T1000 (cell line): ENCODE results near the gene KCNQ5.

ENCODE experiments used
- DNase-seq: peaks from one replicate; lab custom pipeline; 2025; ENCODE audit warnings: mixed read lengths; lab: John Stamatoyannopoulos, UW

Gene KCNQ5

DNA sequence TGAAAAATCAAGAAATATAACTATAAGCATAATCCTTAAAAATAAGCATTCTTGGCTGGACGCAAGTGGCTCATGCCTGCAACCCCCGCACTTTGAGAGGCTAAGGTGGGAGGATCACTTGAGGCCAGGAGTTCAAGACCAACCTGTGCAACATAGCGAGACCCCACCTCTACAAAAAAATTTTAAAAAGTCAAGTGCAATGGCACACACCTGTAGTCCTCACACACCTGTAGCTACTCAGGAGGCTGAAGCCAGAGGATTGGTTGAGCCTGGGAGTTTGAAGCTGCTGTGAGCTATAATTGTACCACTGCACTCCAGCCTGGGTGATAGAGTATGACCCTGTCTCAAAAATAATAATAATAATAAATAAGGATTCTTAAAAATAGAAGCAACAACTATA, 494.5 kb downstream of the KCNQ5 start:
- DNase-seq: no peak

DNA sequence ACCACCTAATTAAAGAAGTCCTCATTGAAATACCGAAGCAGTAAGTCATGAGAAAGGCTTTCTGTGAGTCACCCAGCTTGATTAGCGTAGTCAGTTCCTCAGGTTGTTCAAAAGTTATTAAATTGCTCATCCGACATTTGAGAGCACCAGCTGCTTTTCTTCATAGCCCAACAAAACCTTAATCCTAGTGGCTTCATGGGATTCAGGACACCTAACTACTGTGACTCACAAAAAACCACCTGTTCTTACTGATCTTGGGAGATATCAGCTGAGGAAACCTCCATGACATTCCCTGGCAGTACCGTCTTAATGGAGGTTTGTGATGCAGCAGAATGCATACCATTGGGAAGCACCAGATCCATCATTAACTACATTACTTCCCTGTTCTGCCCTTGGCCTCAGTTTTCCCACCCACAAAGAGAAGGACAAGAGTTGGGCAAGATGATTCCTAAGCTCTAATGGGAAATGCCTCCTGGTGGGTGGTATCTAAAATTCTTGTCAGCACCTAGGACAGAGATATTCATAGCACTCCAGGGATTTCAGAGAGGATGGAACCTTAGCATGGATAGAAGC, 499.6 kb downstream of the KCNQ5 start:
- peak; percentile 24 for DNase-seq

DNA sequence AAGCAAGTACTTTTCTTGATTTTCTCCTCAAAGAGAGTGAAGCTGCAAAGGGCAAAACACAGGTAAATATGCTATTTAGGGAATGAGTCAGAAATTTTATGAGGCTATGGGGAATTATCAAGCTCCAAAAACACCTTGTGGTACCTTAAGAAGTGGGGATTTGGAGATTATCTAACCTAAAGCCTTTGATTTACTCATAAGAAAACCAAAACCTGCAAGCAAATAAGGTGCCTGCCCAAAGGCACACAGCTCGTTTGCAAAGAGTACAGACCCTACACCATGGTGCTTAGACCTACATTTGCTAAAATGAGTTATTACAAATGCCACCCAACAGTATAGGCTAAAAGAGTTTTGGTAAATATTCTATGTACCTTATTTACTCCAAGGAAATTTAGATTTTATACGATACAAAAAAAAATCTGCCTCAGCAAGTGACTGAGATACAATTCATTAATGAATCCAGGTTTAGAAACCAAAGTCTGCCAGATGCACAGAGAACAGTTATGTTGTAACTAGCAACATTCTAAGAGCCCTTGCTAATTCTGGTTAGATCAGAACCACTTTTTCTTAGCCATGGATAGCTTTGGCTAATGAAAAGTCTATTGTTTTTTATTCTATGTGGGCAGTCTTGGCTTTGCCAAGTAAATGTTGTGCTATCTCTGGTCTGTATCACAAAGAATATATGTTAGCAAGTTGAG, 501.9 kb downstream of the KCNQ5 start:
- no peak for DNase-seq

DNA sequence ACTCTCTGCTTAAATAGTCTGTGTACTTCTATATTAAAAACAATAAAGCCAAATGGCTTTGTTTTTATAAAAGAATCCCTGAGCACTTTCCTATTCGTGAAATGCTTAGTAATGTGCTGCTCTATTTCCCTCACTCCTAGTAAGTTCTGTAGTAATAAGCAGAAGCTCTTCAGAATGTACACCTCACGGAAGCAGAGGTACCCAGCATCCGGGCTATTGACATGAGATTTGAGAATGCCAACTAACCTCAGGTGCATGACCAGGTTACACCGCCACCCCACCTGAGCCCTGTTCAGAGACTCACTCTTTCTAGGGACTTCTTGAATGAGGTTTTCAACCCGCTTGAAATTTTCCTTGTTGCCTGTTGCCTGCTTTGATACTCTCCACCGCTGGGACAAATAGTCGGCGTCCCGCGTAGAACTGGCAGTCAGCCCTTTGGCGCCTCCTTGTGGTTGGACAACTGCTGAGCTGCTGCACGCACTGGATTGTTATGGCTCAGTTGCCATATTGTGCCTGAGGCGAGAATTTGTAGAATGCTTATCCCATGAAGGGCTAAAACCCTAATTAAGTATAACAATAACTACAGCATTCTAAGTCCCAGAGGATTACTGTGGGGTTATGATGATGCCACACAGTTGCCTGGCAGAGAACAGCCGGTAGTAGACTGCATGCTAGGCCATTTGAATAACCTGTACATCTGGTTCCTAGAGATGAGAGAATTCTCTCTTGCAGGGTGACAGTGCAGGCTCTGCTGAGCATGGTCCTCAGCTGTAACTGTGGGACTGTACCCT, 508.0 kb downstream of the KCNQ5 start:
- peak; percentile 83 for DNase-seq

DNA sequence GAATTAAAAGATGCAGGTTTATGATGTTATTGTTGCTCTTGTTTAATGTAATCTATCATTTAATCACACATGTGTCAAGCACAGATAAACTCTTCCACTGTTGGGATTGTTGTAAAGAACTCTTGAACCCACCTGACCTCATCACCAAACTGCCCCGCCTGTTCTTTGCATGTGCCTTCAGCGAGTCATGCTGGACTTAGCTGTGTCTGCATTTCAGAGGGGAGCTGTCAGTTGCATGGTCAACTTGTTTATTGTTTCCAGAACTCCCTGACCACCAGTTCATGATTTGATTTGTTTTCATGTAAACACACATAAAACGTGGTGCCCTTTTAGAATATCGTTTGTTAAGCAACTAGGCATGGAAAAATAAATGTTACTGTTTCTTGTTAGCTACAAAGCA, 509.8 kb downstream of the KCNQ5 start:
- DNase-seq: no peak

DNA sequence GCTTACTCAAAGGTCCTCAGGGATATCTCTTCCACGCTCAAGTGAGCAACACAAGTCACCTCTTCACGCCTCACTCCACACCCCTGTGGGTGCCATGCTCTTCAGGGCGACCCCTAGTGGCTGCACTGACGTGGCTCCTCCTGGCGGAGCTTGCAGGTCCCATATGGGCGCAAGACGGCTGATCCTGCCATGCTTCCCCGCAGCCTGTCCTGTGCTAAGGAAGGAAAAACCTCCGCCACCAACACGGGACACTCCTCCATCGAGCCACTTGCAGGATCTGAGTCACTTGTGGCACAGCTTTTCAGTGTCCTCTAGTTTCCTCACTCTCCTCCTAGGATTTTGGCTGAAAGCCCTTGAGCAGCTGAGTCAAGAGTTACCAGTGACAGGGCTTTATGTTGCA, 512.7 kb downstream of the KCNQ5 start:
- no peak for DNase-seq

DNA sequence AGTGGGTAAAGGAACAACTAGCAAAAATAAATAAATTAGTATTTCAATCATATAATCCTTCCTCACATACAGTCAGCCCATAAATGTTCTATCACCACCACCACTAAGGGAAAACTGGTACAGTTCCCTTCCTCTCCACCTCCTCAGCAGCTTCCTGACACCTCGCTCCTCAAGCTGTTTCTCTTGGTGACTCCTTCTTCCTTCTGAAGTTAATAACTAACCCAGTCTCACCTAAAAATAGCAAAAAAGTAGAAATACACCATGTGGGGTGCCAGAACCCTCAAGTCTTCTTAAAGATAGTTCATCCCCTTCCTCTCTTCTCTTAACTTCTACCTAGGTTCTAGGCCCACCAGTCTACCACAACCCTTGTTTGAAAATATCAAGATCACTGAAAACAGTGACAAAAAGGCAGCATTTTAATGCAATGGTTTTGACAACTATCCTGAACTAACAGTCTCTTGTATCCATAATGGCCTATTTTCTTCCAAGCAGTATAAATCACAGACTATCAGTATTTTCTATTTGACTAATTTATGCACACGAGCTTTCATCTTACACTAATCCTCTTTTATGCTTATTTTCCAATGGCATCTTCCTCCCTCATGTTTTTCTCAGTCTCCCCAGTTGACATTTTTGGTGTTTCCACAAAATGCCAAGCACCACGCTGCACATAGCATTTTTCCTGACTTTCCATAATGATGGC, 518.0 kb downstream of the KCNQ5 start:
- DNase-seq: no peak

DNA sequence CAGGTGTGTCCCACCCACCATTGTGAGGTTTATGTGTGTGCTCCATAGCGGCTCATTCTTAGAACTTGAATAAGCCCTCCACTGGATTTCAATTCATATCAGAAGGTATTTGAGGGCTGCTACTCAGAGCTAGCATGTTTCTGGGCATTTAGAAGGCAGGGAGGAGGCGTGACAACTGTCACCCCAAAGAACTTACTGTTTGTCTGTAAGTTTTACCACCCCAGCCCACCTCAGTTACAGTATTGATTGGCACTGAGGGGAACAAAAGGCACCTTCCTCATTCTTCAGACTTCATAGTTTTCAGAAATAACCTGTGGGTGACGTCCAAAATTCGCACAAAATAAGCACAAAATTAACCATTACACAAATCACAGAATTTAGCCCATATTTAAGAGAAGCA, 521.7 kb downstream of the KCNQ5 start:
- no peak for DNase-seq

DNA sequence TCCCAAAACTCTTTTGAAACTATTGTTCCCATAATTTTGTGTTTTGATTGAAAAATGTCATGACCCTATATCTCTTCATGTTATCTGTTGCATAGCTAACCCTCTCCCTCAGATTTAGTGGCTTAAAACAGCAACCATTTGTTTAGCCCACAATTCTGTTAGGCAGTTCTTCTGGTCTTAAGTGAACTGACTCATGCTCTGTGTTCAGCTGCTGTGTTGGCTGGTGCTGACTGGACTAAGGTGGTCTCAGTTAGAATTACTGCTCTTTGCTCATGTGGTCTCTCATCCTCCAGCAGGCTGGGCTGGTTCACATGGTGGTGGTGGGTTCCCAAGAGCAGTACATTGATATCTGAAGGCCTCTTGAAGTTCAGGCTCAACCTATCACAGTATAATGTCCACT, 522.7 kb downstream of the KCNQ5 start:
- DNase-seq: no peak

DNA sequence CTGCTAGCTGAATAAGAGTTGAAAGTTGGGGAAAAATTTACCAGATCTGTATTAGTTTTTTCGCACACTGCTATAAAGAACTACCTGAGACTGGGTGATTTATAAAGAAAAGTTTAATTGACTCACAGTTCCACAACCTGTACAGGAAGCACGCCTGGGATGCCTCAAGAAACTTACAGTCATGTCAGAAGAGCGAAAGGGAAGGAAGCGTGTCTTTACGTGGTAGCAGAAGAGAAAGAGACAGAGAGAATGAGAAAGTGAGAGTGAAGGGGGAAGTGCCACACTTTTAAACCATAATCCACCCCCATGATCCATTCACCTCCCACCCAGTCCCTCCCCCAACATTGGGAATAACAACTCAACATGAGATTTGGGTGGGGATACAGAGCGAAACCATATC, 523.8 kb downstream of the KCNQ5 start:
- DNase-seq: no peak

DNA sequence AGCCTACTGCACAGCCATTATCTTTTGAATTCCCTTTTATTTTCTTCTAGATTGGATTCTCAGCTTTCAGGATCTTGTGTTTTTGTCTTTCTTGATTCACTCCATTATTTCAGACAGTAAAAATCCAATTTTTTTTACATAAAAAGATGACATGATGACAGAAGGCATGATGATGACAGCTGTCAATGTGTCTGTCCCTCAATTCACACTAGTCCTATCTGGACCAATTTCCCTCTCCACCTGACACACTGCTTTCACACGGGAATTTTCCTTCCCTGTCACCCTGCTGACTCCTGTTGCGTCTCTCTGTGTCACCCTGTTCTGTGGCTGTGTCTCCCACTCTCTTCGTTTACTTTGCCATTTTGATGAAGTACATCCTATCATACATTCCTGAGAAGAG, 529.9 kb downstream of the KCNQ5 start:
- no peak for DNase-seq

DNA sequence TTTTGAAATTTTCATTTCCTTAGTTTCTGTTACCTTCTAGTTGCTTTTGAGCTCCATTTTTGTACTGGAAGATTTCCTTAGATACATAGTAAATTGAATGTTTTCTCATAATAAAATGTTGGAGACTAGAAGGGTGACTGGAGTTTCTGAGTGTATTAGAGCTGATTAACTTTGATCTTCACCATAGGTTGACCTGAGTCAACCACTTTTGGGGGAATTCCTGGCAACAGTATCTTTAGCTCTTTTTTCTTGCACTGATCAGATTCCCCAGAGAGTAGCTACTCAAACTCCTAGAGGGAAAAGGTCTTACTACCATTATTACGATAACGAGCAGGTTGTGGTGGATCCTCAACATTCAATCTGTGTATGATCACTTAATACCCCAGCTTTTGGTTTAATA, 530.7 kb downstream of the KCNQ5 start:
- DNase-seq: no peak

DNA sequence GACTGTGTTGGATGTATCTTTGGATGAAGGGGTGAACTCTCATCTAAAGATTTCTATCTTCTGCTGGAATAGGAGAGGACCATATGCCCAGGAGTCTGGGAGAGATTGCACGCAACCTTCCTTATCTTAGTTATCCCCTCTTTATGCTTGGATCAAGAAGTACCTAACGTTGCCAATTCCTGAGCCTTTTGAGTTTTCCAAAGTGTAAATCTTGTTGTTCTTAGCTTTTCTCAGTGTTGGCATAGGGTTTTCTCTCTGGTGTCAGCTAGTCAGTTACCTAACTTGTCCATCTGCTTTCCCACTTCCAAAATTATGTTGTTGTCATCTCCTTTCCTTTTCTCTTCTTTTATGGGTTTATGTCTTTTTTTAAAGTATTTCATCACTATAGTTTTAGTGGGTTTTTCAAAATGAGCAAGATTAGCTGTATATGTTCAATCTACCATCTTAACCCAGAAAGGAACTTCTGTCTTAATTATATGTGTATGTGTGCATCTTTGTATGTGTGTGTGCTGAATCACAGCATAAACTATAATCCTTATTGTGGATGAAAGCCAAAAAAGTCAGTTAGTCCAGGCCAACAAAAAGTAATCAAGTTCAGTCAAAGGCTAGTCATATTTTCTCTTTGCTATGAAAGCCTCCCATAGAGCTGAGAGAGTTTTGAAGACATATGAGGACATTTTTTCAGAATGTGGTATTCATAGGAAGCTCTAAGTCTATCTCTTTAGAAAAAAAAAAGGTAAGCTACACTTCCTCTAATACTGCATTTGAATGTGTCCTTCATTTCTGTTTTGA, 531.3 kb downstream of the KCNQ5 start:
- DNase-seq: no peak

DNA sequence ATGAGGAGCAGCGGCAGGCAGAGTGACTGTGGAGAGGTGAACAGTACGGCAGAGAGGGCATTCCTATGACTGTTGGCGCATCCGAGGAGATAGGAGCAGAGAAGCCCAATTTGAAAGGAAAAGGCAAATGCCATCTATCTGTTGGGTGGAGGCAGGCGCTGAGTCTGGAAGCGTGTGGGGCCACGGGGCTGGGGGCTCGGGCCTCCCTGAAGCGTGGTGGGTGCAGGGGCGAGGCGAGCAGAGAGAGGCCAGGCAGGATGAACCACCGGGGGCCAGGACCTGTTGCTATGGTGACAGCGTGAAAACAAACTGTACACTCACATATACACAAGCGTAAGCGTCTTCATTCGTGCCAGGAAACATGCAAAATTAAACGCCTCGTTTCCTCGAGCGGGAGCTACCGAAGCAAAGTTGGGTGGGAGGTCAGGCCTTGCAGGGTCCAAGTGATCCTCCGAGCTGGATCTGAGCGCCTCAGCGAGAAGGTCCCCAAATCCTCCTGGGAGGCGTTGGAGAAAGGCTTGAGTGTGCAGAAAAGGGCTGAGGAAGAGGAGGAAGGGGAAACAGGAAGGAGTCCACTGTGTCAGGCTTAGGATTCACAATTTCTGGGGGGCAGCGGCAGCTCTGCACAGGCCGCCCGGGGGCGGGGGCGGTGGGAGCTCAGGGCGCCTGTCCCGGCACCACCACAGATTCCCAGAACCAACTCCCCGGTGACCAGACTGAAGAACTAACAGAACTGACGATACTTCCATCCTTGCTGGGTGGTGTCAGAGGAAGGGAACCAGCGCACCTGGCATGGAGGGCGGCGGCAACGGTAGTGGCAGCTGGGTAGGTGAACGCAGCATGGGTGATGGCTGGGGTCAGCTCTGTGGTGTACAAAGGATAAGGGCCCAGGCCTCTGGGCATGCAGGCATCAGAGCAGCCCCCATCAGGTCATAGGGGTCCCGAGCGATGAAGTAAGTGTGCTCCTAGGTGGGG, 535.2 kb downstream of the KCNQ5 start:
- no peak for DNase-seq

DNA sequence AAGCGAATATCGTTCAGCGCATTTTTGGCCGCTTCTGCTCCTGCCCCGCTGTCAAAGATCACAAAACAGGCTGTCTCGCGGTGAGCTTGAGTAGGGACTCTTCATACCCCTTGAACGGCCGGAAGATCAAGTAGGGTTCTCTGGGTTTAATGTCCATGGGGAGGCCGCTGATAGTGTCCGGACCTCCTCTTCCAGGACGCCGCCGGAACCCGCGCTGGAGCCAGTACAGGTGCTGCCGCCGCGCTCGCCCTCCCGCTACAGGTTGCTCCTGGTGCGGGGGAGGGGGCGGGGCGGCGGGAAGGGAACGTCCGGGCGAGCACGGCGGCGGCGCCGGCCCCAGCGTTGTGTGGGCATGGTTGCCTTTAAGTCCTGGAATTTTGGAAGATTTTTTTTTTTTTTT, 536.0 kb downstream of the KCNQ5 start:
- DNase-seq: no peak

DNA sequence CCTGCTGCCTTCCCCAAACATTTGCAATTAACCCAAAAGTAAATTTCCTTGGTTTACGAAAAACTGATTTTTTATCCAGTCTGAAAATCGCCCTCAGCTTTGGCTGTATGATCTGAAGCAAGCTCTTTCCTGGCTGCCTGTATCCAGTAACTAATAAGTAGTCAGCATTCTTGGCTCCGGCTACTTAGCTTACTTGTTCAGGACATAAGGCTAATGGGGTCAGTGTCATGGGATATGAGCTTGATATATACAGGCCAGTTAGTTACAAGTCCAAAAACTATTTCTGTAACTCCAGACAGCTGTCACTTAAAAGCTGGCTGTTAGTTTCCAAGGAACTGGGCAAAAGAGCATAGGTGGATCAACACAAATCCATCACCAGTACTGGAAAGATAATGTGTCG, 547.2 kb downstream of the KCNQ5 start:
- DNase-seq: no peak

DNA sequence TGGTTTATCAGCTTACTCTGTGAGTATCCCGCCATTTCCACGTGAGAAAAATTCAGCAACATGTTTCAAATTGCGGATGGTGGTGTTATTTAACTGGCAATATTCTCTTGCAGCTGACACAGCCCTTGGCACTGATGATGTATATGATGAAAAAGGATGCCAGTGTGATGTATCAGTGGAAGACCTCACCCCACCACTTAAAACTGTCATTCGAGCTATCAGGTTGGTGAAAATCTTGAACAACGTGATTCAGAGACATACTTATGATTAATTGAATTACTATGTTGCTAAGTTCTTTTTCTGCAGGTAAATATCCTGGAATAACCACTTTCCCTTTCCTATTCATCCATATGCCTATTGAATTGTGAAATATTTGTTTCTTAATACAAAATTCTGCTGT, 547.8 kb downstream of the KCNQ5 start:
- DNase-seq: no peak

DNA sequence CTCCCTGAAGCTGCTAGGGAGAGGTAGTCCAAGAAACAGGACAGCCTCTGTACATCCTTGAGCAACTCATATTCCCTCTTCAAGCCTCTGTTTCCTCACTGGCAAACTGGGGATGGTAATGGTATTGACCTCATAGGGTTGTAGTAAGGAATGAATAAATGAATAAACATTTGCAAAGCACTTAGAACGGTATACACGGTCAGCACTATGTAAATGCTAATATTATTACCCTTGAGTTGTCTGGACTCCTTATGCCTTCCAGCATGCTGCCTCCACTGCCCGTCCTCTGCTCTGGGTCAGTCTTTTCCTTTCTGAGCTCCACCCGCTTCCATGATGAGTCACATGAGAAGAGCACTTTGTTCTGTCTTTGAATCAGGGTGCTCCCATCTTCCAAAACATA, 552.8 kb downstream of the KCNQ5 start:
- no peak for DNase-seq

DNA sequence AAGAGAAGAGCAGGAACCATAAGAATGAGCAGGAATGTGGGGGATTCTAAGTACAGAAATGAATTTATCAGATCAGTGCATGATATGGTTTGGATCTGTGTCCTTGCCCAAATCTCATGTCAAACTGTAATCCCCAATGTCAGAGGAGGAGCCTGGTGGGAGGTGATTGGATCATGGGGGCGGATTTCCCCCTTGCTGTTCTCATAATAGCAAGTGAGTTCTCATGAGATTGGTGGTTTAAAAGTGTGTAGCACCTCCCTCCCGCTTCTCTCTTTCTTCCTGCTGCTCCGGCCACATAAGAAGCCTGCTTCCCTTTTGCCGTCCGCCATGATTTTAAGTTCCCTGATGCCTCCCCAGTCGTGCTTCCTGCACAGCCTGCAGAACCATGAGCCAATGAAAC, 554.2 kb downstream of the KCNQ5 start:
- DNase-seq: no peak

DNA sequence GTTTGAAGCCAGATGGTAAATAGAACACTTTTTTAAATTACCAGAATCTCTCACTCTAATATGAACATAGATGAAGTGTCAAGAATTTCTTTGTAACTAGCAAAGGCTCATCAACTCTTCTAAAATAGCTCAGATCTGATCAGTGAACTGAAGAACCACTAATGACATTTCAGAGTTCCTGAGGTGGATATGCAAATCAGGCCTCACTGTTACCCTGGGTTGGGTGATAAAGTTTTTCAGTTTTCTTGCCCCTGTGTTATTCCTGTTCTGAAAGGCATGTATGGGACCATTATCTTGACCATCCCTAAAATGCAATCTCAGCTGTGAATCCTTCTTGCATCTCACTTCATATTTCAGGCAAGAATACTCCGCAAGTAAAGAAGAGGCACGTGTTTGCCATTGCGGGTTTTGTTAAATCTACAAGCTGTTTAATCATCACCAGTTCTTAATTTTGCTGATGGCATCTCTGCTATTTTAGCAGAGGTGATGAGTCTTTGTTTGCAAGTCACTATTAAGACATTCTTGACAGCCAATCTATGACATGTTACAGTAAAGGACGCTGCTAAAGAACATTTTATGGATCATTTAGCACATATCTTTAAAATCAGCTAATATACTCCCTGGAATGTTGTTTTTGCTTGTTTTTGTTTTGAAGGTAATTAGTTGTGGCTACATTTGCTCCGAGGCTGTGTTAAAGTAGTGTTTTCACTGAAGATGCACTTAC, 555.5 kb downstream of the KCNQ5 start:
- DNase-seq: no peak
